ENCODE measurements around the gene ITGA4. TPM values are rescaled to one million over a fixed set of nuclear protein-coding genes. Genes with fewer than 3 reads are reported as not detected.

ITGA4 gene
- total and polyA plus RNA-seq, 2 of the 13 experiments (the other 11 are each of a cell fraction or from before 2014, with no cell fraction given) = not detected

GRCh38 chr2:181517685-181518301 lies 60.6 kb downstream of the ITGA4 start (continued):
- TF ChIP-seq ZNF770 (CRISPR knock-in tag; IDR thresholded peaks at IDR 0.05) (no peak), ZNF746 (CRISPR knock-in tag; IDR thresholded peaks at IDR 0.05) (no peak), IKZF5 (CRISPR knock-in tag; IDR thresholded peaks at IDR 0.05) (no peak)

- ChIA-PET POLR2A (no interaction called here), CTCF (ENCODE audit: low intra/inter-chr PET ratio, low total read pairs) (no interaction called here)
- intact Hi-C loops (cut with micrococcal nuclease; ENCODE audit: unreplicated experiment) = no loop called here
- H3K27me3 ChIP-seq (ENCODE audit: control insufficient read depth in 1 of 2, insufficient read depth in 2 of 2, low read length in 2 of 2) = no peaks in the 10 kb centered on the region
- no peak for DNase-seq (ENCODE audit: low spot score)
- H3K36me3 ChIP-seq (replicated peaks in 1 of 2; ENCODE audit: control insufficient read depth in 1 of 2, insufficient read depth in 2 of 2, low read length in 2 of 2) = no peaks in the 10 kb centered on the region
- BruUV-seq (replicated peaks) = no TSS peak
- H3K4me2 ChIP-seq (ENCODE audit: low read depth, low read length) = no peak overlapping the region
- H2AFZ ChIP-seq (ENCODE audit: low read length) = no peak overlapping the region
- in situ Hi-C loops (cut with HindIII; ENCODE audit: extremely low pct_ligation_motif_present, low pct_unique_long_range_greater_than_20kb) = no loop called here
- 62% methylated on average over 1 of the region's 1 CpG for WGBS (ENCODE audit: low lambda C conversion rate)
- no peak overlapping the region for H3K4me3 ChIP-seq (replicated peaks in 1 of 3; ENCODE audit: insufficient read depth in 1 of 3, low read depth in 2 of 3, low read length in 3 of 3)
- no peaks in the 10 kb centered on the region for H4K20me1 ChIP-seq (ENCODE audit: insufficient read depth, low read length)
- ATAC-seq = no peak
- no peak overlapping the region for H3K27ac ChIP-seq (ENCODE audit: extremely low read length, insufficient read depth, low read length)
- no peak overlapping the region for H3K9ac ChIP-seq (ENCODE audit: insufficient read depth, low read depth, low read length)
- no peaks in the 10 kb centered on the region for H3K79me2 ChIP-seq (ENCODE audit: insufficient read depth, low read length)
- H3K9me3 ChIP-seq (ENCODE audit: low read length) = no peaks in the 10 kb centered on the region
- H3K4me1 ChIP-seq (ENCODE audit: insufficient read depth, low read length) = no peaks in the 10 kb centered on the region
- FAIRE-seq = no peak
- TF ChIP-seq ZNF607 (CRISPR knock-in tag; IDR thresholded peaks at IDR 0.05; ENCODE audit: borderline replicate concordance) (no peak), ZNF10 (CRISPR knock-in tag; IDR thresholded peaks at IDR 0.05; ENCODE audit: borderline replicate concordance, low read depth) (no peak), ZNF251 (CRISPR knock-in tag; IDR thresholded peaks at IDR 0.05) (no peak), ZKSCAN8 (CRISPR knock-in tag; IDR thresholded peaks at IDR 0.05; ENCODE audit: borderline replicate concordance) (no peak), PCBP1 (IDR thresholded peaks at IDR 0.05; ENCODE audit: borderline replicate concordance, low read depth, low read length) (no peak), ZNF83 (CRISPR knock-in tag; IDR thresholded peaks at IDR 0.05; ENCODE audit: borderline replicate concordance) (no peak), BORCS8-MEF2B (CRISPR knock-in tag; IDR thresholded peaks at IDR 0.05) (no peak), THAP8 (CRISPR knock-in tag; IDR thresholded peaks at IDR 0.05; ENCODE audit: borderline replicate concordance) (no peak), HNRNPH1 (optimal IDR thresholded peaks at IDR 0.05; ENCODE audit: low read depth, low read length) (no peak), ZNF703 (CRISPR knock-in tag; IDR thresholded peaks at IDR 0.05; ENCODE audit: borderline replicate concordance) (no peak), ZNF383 (CRISPR knock-in tag; IDR thresholded peaks at IDR 0.05; ENCODE audit: borderline replicate concordance) (no peak), ZNF549 (CRISPR knock-in tag; IDR thresholded peaks at IDR 0.05) (no peak)
- TF ChIP-seq, protein P1, sequence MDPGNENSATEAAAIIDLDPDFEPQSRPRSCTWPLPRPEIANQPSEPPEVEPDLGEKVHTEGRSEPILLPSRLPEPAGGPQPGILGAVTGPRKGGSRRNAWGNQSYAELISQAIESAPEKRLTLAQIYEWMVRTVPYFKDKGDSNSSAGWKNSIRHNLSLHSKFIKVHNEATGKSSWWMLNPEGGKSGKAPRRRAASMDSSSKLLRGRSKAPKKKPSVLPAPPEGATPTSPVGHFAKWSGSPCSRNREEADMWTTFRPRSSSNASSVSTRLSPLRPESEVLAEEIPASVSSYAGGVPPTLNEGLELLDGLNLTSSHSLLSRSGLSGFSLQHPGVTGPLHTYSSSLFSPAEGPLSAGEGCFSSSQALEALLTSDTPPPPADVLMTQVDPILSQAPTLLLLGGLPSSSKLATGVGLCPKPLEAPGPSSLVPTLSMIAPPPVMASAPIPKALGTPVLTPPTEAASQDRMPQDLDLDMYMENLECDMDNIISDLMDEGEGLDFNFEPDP (CRISPR knock-in tag; conservative IDR thresholded peaks at IDR 0.05) = no peak
- TF ChIP-seq, protein P2, sequence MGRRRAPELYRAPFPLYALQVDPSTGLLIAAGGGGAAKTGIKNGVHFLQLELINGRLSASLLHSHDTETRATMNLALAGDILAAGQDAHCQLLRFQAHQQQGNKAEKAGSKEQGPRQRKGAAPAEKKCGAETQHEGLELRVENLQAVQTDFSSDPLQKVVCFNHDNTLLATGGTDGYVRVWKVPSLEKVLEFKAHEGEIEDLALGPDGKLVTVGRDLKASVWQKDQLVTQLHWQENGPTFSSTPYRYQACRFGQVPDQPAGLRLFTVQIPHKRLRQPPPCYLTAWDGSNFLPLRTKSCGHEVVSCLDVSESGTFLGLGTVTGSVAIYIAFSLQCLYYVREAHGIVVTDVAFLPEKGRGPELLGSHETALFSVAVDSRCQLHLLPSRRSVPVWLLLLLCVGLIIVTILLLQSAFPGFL (CRISPR knock-in tag; IDR thresholded peaks at IDR 0.05) = no peak
Measured at GRCh38 chr2:181520253-181520652, 63.1 kb downstream of the ITGA4 start.

Measured in HepG2 (cell line).